Measurements from ENCODE around the gene TRIM26. TPM values are rescaled to one million over a fixed set of nuclear protein-coding genes. Genes with fewer than 3 reads are reported as not detected.

The TRIM26 gene
- total RNA-seq, 1 experiment from 2014 or later = 24.7 TPM

- in situ Hi-C loops (cut with HindIII; ENCODE audit: low pct_unique_long_range_greater_than_20kb, low sequenced_read_pairs) = no loop called here
These were observed 50.7 kb downstream of the TRIM26 start for GRCh38 chr6:30162265-30163089.

GRCh38 chr6:30160785-30161531, 52.2 kb downstream of the TRIM26 start, which contains the start of gene TRIM10:
TSS of gene TRIM10 (minus strand) at chr6:30161211. CDS start at chr6:30160858, 353 bp downstream.
- in situ Hi-C loops (cut with HindIII; ENCODE audit: low pct_unique_long_range_greater_than_20kb, low sequenced_read_pairs) = no loop called here
- DNase-seq (ENCODE audit: low read depth, low spot score) = no peak

More at GRCh38 chr6:30162265-30163089, 50.7 kb downstream of the TRIM26 start:
- no peak for DNase-seq (ENCODE audit: low read depth, low spot score)

- no peak for DNase-seq (ENCODE audit: low read depth, low spot score)
- in situ Hi-C loops (cut with HindIII; ENCODE audit: low pct_unique_long_range_greater_than_20kb, low sequenced_read_pairs) = no loop called here
These were observed 53.0 kb downstream of the TRIM26 start for GRCh38 chr6:30160008-30160784.

- no peak for DNase-seq (ENCODE audit: low read depth, low spot score)
- in situ Hi-C loops (cut with HindIII; ENCODE audit: low pct_unique_long_range_greater_than_20kb, low sequenced_read_pairs) = no loop called here
These were observed 54.6 kb downstream of the TRIM26 start for GRCh38 chr6:30158475-30159040.

- no peak for DNase-seq (ENCODE audit: low read depth, low spot score)
- in situ Hi-C loops (cut with HindIII; ENCODE audit: low pct_unique_long_range_greater_than_20kb, low sequenced_read_pairs) = no loop called here
These were observed 55.2 kb downstream of the TRIM26 start for GRCh38 chr6:30157999-30158398.

GRCh38 chr6:30157581-30157980, 55.6 kb downstream of the TRIM26 start:
- in situ Hi-C loops (cut with HindIII; ENCODE audit: low pct_unique_long_range_greater_than_20kb, low sequenced_read_pairs) = no loop called here
- no peak for DNase-seq (ENCODE audit: low read depth, low spot score)

- in situ Hi-C loops (cut with HindIII; ENCODE audit: low pct_unique_long_range_greater_than_20kb, low sequenced_read_pairs) = no loop called here
- DNase-seq (ENCODE audit: low read depth, low spot score) = no peak
These were observed 56.4 kb downstream of the TRIM26 start for GRCh38 chr6:30156774-30157173.

- no peak for DNase-seq (ENCODE audit: low read depth, low spot score)
- in situ Hi-C loops (cut with HindIII; ENCODE audit: low pct_unique_long_range_greater_than_20kb, low sequenced_read_pairs) = no loop called here
These were observed 57.0 kb downstream of the TRIM26 start for GRCh38 chr6:30156262-30156599.

GRCh38 chr6:30155520-30156261, 57.5 kb downstream of the TRIM26 start:
- DNase-seq (ENCODE audit: low read depth, low spot score) = no peak
- in situ Hi-C loops (cut with HindIII; ENCODE audit: low pct_unique_long_range_greater_than_20kb, low sequenced_read_pairs) = no loop called here

- in situ Hi-C loops (cut with HindIII; ENCODE audit: low pct_unique_long_range_greater_than_20kb, low sequenced_read_pairs) = no loop called here
- peak; percentile 11 for DNase-seq (ENCODE audit: low read depth, low spot score)
These were observed 58.3 kb downstream of the TRIM26 start for GRCh38 chr6:30154709-30155519.

GRCh38 chr6:30154061-30154460, 59.1 kb downstream of the TRIM26 start:
- in situ Hi-C loops (cut with HindIII; ENCODE audit: low pct_unique_long_range_greater_than_20kb, low sequenced_read_pairs) = no loop called here
- no peak for DNase-seq (ENCODE audit: low read depth, low spot score)

- no peak for DNase-seq (ENCODE audit: low read depth, low spot score)
- in situ Hi-C loops (cut with HindIII; ENCODE audit: low pct_unique_long_range_greater_than_20kb, low sequenced_read_pairs) = no loop called here
These were observed 60.1 kb downstream of the TRIM26 start for GRCh38 chr6:30152910-30153610.

GRCh38 chr6:30152016-30152673, 61.1 kb downstream of the TRIM26 start:
- in situ Hi-C loops (cut with HindIII; ENCODE audit: low pct_unique_long_range_greater_than_20kb, low sequenced_read_pairs) = no loop called here
- no peak for DNase-seq (ENCODE audit: low read depth, low spot score)

- in situ Hi-C loops (cut with HindIII; ENCODE audit: low pct_unique_long_range_greater_than_20kb, low sequenced_read_pairs) = no loop called here
- no peak for DNase-seq (ENCODE audit: low read depth, low spot score)
These were observed 61.6 kb downstream of the TRIM26 start for GRCh38 chr6:30151580-30151979.

GRCh38 chr6:30150671-30151395, 62.4 kb downstream of the TRIM26 start:
- no peak for DNase-seq (ENCODE audit: low read depth, low spot score)
- in situ Hi-C loops (cut with HindIII; ENCODE audit: low pct_unique_long_range_greater_than_20kb, low sequenced_read_pairs) = no loop called here

Data from SK-MEL-5 (cell line).